SK-N-SH treated with all-trans-retinoic acid at 6 μM for 48 hours (cell line): ENCODE results near the gene COL24A1.

Source experiments
- TOX ChIP-seq: fragments of 250-450 bp; sonication (Bioruptor Pico); IDR thresholded peaks from 2 replicates; pipeline ENCODE4 v1.8.0; 2021; ENCODE audit warnings: mild to moderate bottlenecking, moderate library complexity, borderline replicate concordance
- ZFP3 ChIP-seq: fragments of 250-450 bp; sonication (Bioruptor Pico); IDR thresholded peaks from 2 replicates; pipeline ENCODE4 v1.5.0; 2020; ENCODE audit warnings: mild to moderate bottlenecking, moderate library complexity

- TF ChIP-seq TOX (CRISPR knock-in tag): no peak
- TF ChIP-seq ZFP3 (CRISPR knock-in tag): no peak
Measured at GRCh38 chr1:86063721-86064120, 92.9 kb downstream of the COL24A1 start.
